GM13977 (cell line): ENCODE measurements around the gene SULF2.

ENCODE experiments used
- DNase-seq: peaks from one replicate; pipeline ENCODE4 v3.0.0; 2012; ENCODE audit warnings: low spot score
- in situ Hi-C: fragments of 300-500 bp; cut with MboI; formaldehyde crosslinking; loops from one replicate; pipeline ENCODE4 v1.12.0; 2022; ENCODE audit warnings: low sequenced_read_pairs, low pct_unique_long_range_greater_than_20kb, mixed read lengths, inconsistent platforms; ENCODE audit not compliant: unreplicated experiment
- TF ChIP-seq, protein P1 (sequence below): IDR thresholded peaks from 2 replicates; pipeline ENCODE4 v1.5.1; 2012; ENCODE audit warnings: mild to moderate bottlenecking, control low read depth; ENCODE audit not compliant: insufficient read depth; ENCODE audit errors: extremely low read depth, missing control alignments

SULF2 gene

DNA sequence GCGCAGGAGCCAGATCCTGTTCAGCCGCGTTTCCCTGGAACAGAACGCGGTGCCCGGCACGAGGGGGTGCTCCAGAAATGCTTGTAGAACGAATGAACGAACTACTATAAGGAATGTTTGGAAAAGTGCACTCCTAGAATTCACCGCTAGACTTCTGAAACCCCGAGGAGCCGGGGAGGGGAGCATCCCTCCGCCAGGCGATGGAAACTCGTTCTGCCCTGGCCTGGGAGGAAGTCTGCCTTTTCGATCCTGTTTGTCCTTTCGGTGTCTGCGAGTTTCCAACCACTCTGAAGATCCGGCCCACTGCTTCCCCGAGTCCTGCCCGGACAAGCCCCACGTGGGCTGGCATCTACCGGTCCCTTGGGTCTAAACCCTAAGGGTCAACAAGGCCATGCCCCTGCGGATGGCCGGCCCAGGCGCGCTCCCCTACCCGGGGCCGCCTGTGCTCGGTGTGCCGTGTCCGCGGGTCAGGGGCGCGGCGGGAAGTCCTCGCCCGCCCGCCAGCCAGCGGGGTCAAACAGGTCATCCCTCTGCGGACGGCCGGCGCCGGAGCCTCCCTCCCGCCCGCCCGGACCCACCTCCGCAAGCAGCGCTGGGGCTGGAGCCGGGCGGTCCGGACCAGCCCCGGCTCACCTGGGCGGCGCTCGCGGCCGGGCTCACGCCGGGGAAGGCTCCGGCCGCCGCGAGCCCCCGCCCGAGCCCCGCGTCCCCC is 526 bp downstream of the SULF2 start:
- TF ChIP-seq, protein P1, sequence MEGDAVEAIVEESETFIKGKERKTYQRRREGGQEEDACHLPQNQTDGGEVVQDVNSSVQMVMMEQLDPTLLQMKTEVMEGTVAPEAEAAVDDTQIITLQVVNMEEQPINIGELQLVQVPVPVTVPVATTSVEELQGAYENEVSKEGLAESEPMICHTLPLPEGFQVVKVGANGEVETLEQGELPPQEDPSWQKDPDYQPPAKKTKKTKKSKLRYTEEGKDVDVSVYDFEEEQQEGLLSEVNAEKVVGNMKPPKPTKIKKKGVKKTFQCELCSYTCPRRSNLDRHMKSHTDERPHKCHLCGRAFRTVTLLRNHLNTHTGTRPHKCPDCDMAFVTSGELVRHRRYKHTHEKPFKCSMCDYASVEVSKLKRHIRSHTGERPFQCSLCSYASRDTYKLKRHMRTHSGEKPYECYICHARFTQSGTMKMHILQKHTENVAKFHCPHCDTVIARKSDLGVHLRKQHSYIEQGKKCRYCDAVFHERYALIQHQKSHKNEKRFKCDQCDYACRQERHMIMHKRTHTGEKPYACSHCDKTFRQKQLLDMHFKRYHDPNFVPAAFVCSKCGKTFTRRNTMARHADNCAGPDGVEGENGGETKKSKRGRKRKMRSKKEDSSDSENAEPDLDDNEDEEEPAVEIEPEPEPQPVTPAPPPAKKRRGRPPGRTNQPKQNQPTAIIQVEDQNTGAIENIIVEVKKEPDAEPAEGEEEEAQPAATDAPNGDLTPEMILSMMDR: no peak
- in situ Hi-C loops: loop anchor here (25.0 kb wide), 1 partner anchor 828 kb away; no protein-coding TSS in a partner anchor
- DNase-seq: peak; percentile 45

DNA sequence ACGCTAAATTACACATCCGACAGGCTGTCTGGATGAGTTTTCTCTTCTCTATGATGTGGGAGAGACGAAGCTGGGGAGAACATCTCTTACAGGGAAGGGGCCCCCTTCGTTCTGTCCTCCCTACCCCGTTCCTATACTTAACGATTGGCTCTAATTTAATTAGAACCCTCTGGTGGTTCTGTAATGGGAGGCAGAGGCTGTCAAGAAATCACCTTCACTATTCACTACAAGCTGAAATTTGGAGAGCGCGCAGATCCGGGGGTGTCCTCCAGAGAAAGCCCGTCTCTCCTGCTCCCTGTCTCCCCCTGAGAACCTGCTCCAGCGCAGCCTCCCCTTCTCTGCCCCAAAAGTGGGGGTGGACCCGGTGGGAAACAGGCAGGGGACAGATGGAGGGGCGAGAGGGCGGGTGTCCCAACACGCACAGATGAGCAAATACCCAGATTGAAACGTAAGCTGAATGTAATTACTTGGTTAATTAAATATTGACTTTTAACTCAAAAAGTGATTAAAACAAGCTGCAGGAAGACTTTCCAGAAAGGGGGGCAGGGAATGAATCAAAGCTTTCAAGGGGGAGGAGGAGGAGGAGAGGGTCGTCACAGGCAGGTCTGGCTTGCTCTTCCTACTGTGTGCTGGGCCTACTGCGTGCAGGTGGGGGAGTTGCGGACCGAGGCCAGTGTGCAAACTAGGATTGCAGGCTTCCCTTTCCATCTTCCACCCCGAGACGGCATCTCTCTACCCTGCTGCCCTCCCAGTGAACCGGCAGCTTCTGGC is 1.3 kb downstream of the SULF2 start:
- TF ChIP-seq, protein P1: no peak
- no peak for DNase-seq
- in situ Hi-C loops: loop anchor here (25.0 kb wide), 1 partner anchor 828 kb away; no protein-coding TSS in a partner anchor

DNA sequence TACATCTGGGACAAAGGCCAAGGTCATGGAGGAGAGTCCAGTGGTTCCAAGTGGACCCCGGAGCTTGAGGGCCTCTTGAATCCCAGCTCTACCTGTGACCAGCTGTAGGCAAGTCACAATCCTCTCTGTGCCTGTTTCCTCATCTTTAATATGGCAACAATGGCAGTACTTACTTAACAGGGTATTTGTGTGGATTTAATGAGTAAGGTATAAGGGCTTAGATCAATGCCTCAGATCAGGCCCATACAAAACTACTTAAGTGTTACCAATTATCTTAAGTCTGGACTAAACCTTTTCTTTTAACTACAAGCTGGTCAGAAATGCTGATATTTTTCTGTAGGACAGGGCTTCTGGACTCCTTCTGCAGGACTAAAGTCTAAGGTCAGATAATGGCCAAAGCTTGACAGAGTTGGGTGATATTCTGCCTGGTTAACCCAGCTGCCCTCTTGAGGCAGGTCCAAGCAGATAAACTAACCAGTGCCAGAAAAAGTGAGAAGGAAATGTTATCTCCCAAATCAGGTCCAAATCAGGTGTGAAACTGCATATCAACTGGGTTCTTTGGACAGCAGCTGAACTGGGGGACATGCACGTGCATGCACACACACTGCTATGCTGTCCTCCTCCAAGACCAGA is 2.2 kb downstream of the SULF2 start:
- TF ChIP-seq, protein P1: peak; percentile 7
- peak; percentile 39 for DNase-seq
- in situ Hi-C loops: loop anchor here (25.0 kb wide), 1 partner anchor 829 kb away; no protein-coding TSS in a partner anchor

DNA sequence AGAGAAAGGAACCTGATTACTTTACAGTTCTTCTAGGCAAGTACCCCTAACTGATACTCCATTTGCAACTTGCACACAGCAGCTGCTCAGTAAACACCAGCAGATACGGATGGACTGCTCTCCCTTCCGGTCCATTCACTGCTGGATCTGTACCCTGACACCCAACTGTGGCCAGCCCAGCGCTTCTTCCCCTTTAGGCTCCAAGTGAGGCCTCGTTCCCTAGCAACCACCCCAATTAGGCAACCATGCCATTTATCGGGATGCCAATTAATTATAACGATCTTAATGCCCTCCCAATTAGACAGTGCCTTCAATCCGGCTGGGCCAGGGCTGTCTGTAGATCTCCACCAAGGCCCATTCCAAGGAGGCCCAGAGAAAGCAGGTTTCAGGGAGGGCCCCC is 3.2 kb downstream of the SULF2 start:
- in situ Hi-C loops: loop anchor here (25.0 kb wide), 1 partner anchor 830 kb away; no protein-coding TSS in a partner anchor
- TF ChIP-seq, protein P1: no peak
- DNase-seq: no peak

DNA sequence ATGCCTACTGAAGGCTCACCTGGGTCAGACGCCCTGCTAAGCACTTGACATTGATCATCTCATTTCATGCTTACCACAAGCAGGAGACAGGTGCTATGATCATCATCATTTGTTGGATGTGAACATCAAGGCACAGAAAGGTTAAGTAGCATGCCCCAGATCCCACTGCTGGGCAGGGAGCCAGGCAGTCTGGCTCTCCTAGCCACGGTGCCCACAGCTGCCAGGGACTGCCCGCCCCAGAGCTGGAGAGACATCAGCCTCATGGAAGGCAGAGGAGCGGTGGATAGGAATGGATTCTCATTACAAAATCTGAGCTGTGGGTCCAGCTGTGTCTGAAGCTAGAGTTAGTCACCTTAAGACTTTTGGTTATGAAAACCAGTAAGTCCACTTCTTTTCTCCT is 3.6 kb downstream of the SULF2 start:
- no peak for DNase-seq
- in situ Hi-C loops: loop anchor here (25.0 kb wide), 1 partner anchor 831 kb away; no protein-coding TSS in a partner anchor
- TF ChIP-seq, protein P1: no peak

DNA sequence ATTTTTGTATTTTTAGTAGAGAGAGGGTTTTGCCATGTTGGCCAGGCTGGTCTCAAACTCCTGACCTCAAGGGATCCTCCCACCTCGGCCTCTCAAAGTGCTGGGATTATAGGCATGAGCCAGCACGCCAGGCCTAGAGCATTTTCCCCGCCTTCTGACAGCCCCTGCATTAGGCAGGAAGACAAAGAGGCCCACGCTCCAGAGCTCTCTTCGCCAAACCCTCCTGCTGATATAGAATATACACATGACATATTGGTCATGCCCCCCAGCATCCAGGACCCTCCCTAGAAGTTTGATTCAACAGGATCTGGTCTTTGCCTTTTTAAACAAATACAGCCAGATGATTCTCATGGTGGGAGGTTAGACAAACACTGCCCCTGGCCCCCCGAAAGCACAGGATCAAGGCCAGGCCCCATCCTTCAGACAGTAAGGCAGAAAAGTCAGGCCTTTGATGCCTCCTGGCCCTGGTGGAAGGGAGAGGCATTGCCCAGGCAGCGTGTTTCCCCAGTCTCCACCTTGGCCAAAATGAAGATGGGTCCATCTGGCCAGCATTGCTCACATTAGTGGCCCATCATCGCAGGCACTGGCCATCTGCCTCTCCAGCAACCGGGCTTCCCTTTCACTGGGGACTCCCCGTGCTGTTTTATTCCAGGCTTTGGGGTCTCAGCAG is 4.4 kb downstream of the SULF2 start:
- TF ChIP-seq, protein P1: no peak
- DNase-seq: no peak
- in situ Hi-C loops: loop anchor here (25.0 kb wide), 1 partner anchor 831 kb away; no protein-coding TSS in a partner anchor
